ENCODE measurements around the gene FILIP1L. TPM values are rescaled to one million over a fixed set of nuclear protein-coding genes. Genes with fewer than 3 reads are reported as not detected.

FILIP1L gene
- total RNA-seq, 1 experiment from 2014 or later: 4.3 TPM

- Histone ChIP-seq H3K4me3 (ENCODE audit: low read depth, low read length, poor library complexity, severe bottlenecking) (no peak overlapping the region), H3K36me3 (ENCODE audit: insufficient read depth, low read length, poor library complexity, severe bottlenecking) (no peaks in the 10 kb centered on the region), H3K4me1 (ENCODE audit: insufficient read depth, low read length, poor library complexity, severe bottlenecking) (peaks cover 15% of the 10 kb centered on the region), H3K27ac (ENCODE audit: low read depth, low read length, poor library complexity, severe bottlenecking) (no peak overlapping the region), H3K27me3 (replicated peaks; ENCODE audit: insufficient read depth, low read depth, low read length, poor library complexity) (no peaks in the 10 kb centered on the region), H3K9me3 (ENCODE audit: low read depth, low read length, poor library complexity, severe bottlenecking) (no peaks in the 10 kb centered on the region)
- no peak for TF ChIP-seq CTCF (conservative IDR thresholded peaks at IDR 0.05; ENCODE audit: low read depth, low read length)
- no peak for TF ChIP-seq EZH2 (IDR thresholded peaks at IDR 0.05; ENCODE audit: borderline replicate concordance, low read depth, low read length, poor library complexity, severe bottlenecking)
- ChIA-PET POLR2A (ENCODE audit: low non-redundant PET) (no interaction called here), CTCF (no interaction called here)
- no peak for DNase-seq (ENCODE audit: low spot score)
- intact Hi-C loops (cut with micrococcal nuclease; ENCODE audit: unreplicated experiment): no loop called here
- BruUV-seq (replicated peaks): no TSS peak
These were observed 39.1 kb downstream of the FILIP1L start for GRCh38 chr3:100075196-100075595.

- Histone ChIP-seq H3K4me3 (ENCODE audit: low read depth, low read length, poor library complexity, severe bottlenecking) (no peak overlapping the region), H3K4me1 (ENCODE audit: insufficient read depth, low read length, poor library complexity, severe bottlenecking) (peaks cover 27% of the 10 kb centered on the region), H3K36me3 (ENCODE audit: insufficient read depth, low read length, poor library complexity, severe bottlenecking) (no peaks in the 10 kb centered on the region), H3K27ac (ENCODE audit: low read depth, low read length, poor library complexity, severe bottlenecking) (peak overlapping the region; percentile 37), H3K27me3 (replicated peaks; ENCODE audit: insufficient read depth, low read depth, low read length, poor library complexity) (no peaks in the 10 kb centered on the region), H3K9me3 (ENCODE audit: low read depth, low read length, poor library complexity, severe bottlenecking) (no peaks in the 10 kb centered on the region)
- DNase-seq (ENCODE audit: low spot score): peak; percentile 29
- TF ChIP-seq CTCF (conservative IDR thresholded peaks at IDR 0.05; ENCODE audit: low read depth, low read length) (no peak), EZH2 (IDR thresholded peaks at IDR 0.05; ENCODE audit: borderline replicate concordance, low read depth, low read length, poor library complexity, severe bottlenecking) (no peak)
- CTCF ChIA-PET: interaction anchor here (0.7 kb wide), 1 partner anchor 231 kb away, joined by 3 read pairs; no protein-coding TSS in a partner anchor
- no TSS peak for BruUV-seq (replicated peaks)
- POLR2A ChIA-PET (ENCODE audit: low non-redundant PET): interaction anchor here (0.7 kb wide), 1 partner anchor 25 kb away, joined by 9 read pairs; no protein-coding TSS in a partner anchor
- intact Hi-C loops (cut with micrococcal nuclease; ENCODE audit: unreplicated experiment): no loop called here
These were observed 40.5 kb downstream of the FILIP1L start for GRCh38 chr3:100073714-100074307.

- H3K27ac ChIP-seq (ENCODE audit: low read depth, low read length, poor library complexity, severe bottlenecking): peak overlapping the region; percentile 37
- peaks cover 27% of the 10 kb centered on the region for H3K4me1 ChIP-seq (ENCODE audit: insufficient read depth, low read length, poor library complexity, severe bottlenecking)
- ChIA-PET POLR2A (ENCODE audit: low non-redundant PET) (no interaction called here), CTCF (no interaction called here)
- H3K36me3 ChIP-seq (ENCODE audit: insufficient read depth, low read length, poor library complexity, severe bottlenecking): no peaks in the 10 kb centered on the region
- H3K4me3 ChIP-seq (ENCODE audit: low read depth, low read length, poor library complexity, severe bottlenecking): no peak overlapping the region
- BruUV-seq (replicated peaks): no TSS peak
- no peak for TF ChIP-seq CTCF (conservative IDR thresholded peaks at IDR 0.05; ENCODE audit: low read depth, low read length)
- no peak for TF ChIP-seq EZH2 (IDR thresholded peaks at IDR 0.05; ENCODE audit: borderline replicate concordance, low read depth, low read length, poor library complexity, severe bottlenecking)
- no peaks in the 10 kb centered on the region for H3K27me3 ChIP-seq (replicated peaks; ENCODE audit: insufficient read depth, low read depth, low read length, poor library complexity)
- no peaks in the 10 kb centered on the region for H3K9me3 ChIP-seq (ENCODE audit: low read depth, low read length, poor library complexity, severe bottlenecking)
- DNase-seq (ENCODE audit: low spot score): no peak
- intact Hi-C loops (cut with micrococcal nuclease; ENCODE audit: unreplicated experiment): no loop called here
These were observed 41.1 kb downstream of the FILIP1L start for GRCh38 chr3:100073049-100073713.
